Fibroblast of gingiva (primary cell): ENCODE measurements around the gene OOSP2.

Experiments used
- DNase-seq: peaks from one replicate; pipeline ENCODE4 v3.0.0-alpha.2; 2011; ENCODE audit warnings: low read depth

OOSP2 gene

GRCh38 chr11:60080535-60080934 lies 40.3 kb downstream of the OOSP2 start:
- no peak for DNase-seq

GRCh38 chr11:60084631-60085273 lies 44.5 kb downstream of the OOSP2 start:
- DNase-seq: no peak

DNA sequence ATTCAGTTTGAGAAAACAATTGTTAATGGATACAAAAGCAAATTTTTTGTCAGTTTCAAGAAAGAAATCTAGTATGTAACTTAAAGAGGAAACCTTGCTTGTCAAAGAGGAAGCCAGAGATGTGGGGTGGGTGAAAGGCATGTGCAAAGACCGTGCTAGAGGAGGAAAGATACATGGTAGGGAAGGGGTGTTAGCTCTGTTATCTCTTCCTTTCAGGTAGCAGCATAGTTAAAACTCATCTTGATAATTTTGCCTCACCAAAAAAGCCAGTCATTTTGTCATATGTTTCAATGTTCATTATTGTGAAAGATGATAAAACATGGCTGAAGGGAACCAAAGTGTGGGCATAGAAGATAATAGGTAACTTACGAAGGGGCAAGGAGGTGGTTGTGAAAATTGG lies 45.7 kb downstream of the OOSP2 start:
- no peak for DNase-seq

DNA sequence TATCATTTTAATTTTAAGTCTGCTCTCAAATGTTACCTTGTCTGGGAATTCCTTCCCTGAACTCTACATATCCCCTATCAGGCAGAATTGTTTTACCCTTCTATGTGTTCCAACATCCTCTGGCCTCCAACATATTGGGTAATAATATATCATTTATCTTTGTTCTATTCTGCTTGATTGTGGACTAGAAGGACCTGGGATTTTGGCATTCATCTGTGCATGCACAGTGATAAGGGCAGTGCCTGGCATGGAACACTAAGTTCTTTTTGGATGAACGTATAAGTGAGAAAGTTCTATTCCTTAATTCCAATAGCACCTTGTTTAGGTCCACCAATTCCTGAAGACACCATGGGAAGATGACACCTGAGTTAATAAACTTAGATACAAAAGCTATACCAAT lies 47.0 kb downstream of the OOSP2 start:
- no peak for DNase-seq

GRCh38 chr11:60088364-60088763 lies 48.2 kb downstream of the OOSP2 start, which contains the start of gene MS4A2:
MS4A2 (plus strand) TSS chr11:60088664; CDS start chr11:60088766, 102 bp downstream.
- DNase-seq: no peak

- DNase-seq: no peak
These were observed 55.4 kb downstream of the OOSP2 start for GRCh38 chr11:60095477-60096120.

DNA sequence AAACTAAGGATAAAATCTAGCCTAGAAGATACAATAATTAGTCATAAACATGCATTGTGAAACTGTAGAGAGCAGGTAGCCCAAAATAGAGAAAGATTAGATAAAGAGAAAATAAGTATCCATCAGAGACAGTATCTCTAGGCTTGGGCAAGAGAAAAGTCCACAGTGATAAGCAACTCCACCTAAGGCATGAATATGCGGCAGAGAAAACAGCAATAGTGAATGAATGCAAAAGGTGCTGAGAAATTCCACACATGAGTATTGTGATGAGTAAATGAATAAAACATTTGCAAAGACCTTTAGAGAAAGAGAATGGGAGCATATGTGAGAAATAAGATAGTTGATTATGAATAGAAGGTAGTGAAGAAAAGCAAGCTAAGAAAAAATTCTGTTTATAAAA lies 57.0 kb downstream of the OOSP2 start:
- no peak for DNase-seq
